GM12878 (cell line): ENCODE measurements around the gene TRHDE.

Source experiments
- EZH2 ChIP-seq: IDR thresholded peaks from 2 replicates; pipeline ENCODE4 v1.6.1; 2012; ENCODE audit warnings: low read depth, mild to moderate bottlenecking, control low read depth, inconsistent platforms, low read length, borderline replicate concordance; ENCODE audit not compliant: control insufficient read depth
- HDAC6 ChIP-seq: fragments of 200-600 bp; sonication (generic); IDR thresholded peaks from one replicate; pipeline ENCODE4 v1.8.0; 2017; ENCODE audit warnings: antibody characterized with exemption; ENCODE audit not compliant: unreplicated experiment
- JUNB ChIP-seq: IDR thresholded peaks from 2 replicates; pipeline ENCODE4 v1.6.1; 2016; ENCODE audit warnings: antibody characterized with exemption, mild to moderate bottlenecking
- KDM1A ChIP-seq: fragments of 200-600 bp; sonication (generic); IDR thresholded peaks from 2 replicates; pipeline ENCODE4 v1.6.1; 2016; ENCODE audit warnings: borderline replicate concordance
- MYC ChIP-seq: IDR thresholded peaks from 2 replicates; pipeline ENCODE4 v1.6.1; 2011; ENCODE audit warnings: mild to moderate bottlenecking, low read length, moderate library complexity, inconsistent platforms; ENCODE audit not compliant: insufficient read depth, insufficient replicate concordance, insufficient read length, severe bottlenecking
- RFX5 ChIP-seq: IDR thresholded peaks from 2 replicates; pipeline ENCODE4 v1.6.1; 2011; ENCODE audit warnings: low read depth, low read length, improper control_type of control experiment
- SMAD1 ChIP-seq: fragments of 450-650 bp; IDR thresholded peaks from 2 replicates; pipeline ENCODE4 v1.6.1; 2018; ENCODE audit warnings: mild to moderate bottlenecking, low read depth; ENCODE audit not compliant: partially characterized antibody
- SMC3 ChIP-seq: IDR thresholded peaks from 2 replicates; pipeline ENCODE4 v1.6.1; 2011; ENCODE audit warnings: low read length, improper control_type of control experiment, borderline replicate concordance
- TF ChIP-seq, protein P1 (sequence below): IDR thresholded peaks from 2 replicates; pipeline ENCODE4 v1.6.1; 2011; ENCODE audit warnings: low read depth, low read length, improper control_type of control experiment, borderline replicate concordance
- TF ChIP-seq, protein P2 (sequence below): fragments of 450-650 bp; formaldehyde crosslinking; IDR thresholded peaks from 2 replicates; pipeline ENCODE4 v1.5.0; 2022; ENCODE audit warnings: mild to moderate bottlenecking, missing genetic modification characterization

DNA sequence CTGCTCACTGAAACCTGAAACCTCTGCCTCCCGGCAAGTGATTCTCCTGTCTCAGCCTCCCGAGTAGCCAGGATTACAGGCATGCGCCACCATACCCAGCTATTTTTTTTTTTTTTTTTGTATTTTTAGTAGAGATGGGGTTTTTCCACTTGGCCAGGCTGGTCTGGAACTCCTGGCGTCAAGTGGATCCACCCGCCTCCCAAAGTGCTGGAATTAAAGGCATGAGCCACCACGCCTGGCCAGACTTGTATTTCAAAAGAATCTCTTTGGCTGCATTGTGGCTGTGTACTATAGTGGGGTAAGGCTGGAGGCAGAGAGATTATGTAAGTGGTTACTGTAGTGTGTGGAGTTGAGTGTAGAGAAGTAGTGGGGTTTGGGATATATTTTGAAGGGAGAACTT, 35.1 kb downstream of the TRHDE start:
- TF ChIP-seq RFX5 (no peak), HDAC6 (no peak), SMC3 (no peak), EZH2 (no peak), JUNB (no peak), MYC (no peak), SMAD1 (no peak), KDM1A (no peak)
- TF ChIP-seq, protein P1, sequence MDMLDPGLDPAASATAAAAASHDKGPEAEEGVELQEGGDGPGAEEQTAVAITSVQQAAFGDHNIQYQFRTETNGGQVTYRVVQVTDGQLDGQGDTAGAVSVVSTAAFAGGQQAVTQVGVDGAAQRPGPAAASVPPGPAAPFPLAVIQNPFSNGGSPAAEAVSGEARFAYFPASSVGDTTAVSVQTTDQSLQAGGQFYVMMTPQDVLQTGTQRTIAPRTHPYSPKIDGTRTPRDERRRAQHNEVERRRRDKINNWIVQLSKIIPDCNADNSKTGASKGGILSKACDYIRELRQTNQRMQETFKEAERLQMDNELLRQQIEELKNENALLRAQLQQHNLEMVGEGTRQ = no peak
- TF ChIP-seq, protein P2, sequence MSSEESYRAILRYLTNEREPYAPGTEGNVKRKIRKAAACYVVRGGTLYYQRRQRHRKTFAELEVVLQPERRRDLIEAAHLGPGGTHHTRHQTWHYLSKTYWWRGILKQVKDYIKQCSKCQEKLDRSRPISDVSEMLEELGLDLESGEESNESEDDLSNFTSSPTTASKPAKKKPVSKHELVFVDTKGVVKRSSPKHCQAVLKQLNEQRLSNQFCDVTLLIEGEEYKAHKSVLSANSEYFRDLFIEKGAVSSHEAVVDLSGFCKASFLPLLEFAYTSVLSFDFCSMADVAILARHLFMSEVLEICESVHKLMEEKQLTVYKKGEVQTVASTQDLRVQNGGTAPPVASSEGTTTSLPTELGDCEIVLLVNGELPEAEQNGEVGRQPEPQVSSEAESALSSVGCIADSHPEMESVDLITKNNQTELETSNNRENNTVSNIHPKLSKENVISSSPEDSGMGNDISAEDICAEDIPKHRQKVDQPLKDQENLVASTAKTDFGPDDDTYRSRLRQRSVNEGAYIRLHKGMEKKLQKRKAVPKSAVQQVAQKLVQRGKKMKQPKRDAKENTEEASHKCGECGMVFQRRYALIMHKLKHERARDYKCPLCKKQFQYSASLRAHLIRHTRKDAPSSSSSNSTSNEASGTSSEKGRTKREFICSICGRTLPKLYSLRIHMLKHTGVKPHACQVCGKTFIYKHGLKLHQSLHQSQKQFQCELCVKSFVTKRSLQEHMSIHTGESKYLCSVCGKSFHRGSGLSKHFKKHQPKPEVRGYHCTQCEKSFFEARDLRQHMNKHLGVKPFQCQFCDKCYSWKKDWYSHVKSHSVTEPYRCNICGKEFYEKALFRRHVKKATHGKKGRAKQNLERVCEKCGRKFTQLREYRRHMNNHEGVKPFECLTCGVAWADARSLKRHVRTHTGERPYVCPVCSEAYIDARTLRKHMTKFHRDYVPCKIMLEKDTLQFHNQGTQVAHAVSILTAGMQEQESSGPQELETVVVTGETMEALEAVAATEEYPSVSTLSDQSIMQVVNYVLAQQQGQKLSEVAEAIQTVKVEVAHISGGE (CRISPR knock-in tag) = no peak
